Testis (tissue), 2 donors: ENCODE data around the gene LEMD3.
A peak's percentile ranks its signal among the peaks of the same experiment; 100 is the strongest.

Experiments
- CTCF ChIP-seq, 3 experiments: fragments of 450-650 bp in 2 of 3; fragments of 200-600 bp in 1 of 3; sonication (generic) in 1 of 3; IDR thresholded peaks; one replicate each; pipeline ENCODE4 v1.5.1; 2016 to 2019; ENCODE audit warnings: antibody characterized with exemption in 3 of 3, mild to moderate bottlenecking in 2 of 3, moderate library complexity in 1 of 3
- POLR2A ChIP-seq: fragments of 450-650 bp; IDR thresholded peaks from one replicate; pipeline ENCODE4 v1.6.1; 2017; ENCODE audit warnings: antibody characterized with exemption, mild to moderate bottlenecking, moderate library complexity

GRCh38 chr12:65232476-65233077 is 63.2 kb downstream of the LEMD3 start:
- TF ChIP-seq CTCF (IDR thresholded peaks at IDR 0.05) (peak in 2 of 3 experiments; percentile 27 to 42), POLR2A (no peak)
